Measurements from ENCODE around the gene OR2T11.
"Not testable (repeated sequence)": the region's sequence is repeated elsewhere in the genome, so short reads cannot be mapped to it uniquely, and the experiment has no call there.

DNA sequence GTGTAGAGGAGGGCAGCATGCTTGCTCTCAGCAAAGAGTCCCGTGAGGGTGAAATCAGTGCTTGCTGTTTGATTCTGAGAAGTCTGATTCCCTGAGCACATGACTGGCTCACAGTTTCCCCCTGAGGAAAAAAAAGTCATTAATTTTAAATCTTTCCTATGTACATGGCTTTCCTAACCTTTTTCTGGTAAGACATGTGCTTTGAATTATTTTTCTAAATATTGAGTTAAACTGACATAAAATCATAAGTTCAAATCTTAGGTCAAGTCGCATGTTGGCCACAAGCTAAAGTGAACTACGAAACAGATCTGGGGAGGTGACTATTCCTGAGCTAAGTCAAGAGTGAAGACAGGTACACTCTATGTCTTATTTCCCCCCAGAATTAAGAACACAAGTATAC, 60.2 kb downstream of the OR2T11 start, which contains the start of gene OR2T34:
- TF ChIP-seq TAF1 (IDR thresholded peaks at IDR 0.05; ENCODE audit: low read depth); EP300 (IDR thresholded peaks at IDR 0.05; ENCODE audit: borderline replicate concordance); NFIC (IDR thresholded peaks at IDR 0.05); FOXM1 (IDR thresholded peaks at IDR 0.05; ENCODE audit: borderline replicate concordance, low read depth); RAD21 (IDR thresholded peaks at IDR 0.05; ENCODE audit: low read depth); EGR1 (IDR thresholded peaks at IDR 0.05); ZBTB7A (IDR thresholded peaks at IDR 0.05; ENCODE audit: low read depth): not testable (repeated sequence)
- TF ChIP-seq, protein P1, sequence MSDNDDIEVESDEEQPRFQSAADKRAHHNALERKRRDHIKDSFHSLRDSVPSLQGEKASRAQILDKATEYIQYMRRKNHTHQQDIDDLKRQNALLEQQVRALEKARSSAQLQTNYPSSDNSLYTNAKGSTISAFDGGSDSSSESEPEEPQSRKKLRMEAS (IDR thresholded peaks at IDR 0.05) = not testable (repeated sequence)
- TF ChIP-seq, protein P2, sequence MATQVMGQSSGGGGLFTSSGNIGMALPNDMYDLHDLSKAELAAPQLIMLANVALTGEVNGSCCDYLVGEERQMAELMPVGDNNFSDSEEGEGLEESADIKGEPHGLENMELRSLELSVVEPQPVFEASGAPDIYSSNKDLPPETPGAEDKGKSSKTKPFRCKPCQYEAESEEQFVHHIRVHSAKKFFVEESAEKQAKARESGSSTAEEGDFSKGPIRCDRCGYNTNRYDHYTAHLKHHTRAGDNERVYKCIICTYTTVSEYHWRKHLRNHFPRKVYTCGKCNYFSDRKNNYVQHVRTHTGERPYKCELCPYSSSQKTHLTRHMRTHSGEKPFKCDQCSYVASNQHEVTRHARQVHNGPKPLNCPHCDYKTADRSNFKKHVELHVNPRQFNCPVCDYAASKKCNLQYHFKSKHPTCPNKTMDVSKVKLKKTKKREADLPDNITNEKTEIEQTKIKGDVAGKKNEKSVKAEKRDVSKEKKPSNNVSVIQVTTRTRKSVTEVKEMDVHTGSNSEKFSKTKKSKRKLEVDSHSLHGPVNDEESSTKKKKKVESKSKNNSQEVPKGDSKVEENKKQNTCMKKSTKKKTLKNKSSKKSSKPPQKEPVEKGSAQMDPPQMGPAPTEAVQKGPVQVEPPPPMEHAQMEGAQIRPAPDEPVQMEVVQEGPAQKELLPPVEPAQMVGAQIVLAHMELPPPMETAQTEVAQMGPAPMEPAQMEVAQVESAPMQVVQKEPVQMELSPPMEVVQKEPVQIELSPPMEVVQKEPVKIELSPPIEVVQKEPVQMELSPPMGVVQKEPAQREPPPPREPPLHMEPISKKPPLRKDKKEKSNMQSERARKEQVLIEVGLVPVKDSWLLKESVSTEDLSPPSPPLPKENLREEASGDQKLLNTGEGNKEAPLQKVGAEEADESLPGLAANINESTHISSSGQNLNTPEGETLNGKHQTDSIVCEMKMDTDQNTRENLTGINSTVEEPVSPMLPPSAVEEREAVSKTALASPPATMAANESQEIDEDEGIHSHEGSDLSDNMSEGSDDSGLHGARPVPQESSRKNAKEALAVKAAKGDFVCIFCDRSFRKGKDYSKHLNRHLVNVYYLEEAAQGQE (IDR thresholded peaks at IDR 0.05; ENCODE audit: low read depth) = not testable (repeated sequence)
- TF ChIP-seq, protein P3, sequence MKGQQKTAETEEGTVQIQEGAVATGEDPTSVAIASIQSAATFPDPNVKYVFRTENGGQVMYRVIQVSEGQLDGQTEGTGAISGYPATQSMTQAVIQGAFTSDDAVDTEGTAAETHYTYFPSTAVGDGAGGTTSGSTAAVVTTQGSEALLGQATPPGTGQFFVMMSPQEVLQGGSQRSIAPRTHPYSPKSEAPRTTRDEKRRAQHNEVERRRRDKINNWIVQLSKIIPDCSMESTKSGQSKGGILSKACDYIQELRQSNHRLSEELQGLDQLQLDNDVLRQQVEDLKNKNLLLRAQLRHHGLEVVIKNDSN (IDR thresholded peaks at IDR 0.05) = not testable (repeated sequence)
